Measurements from ENCODE around the gene LRP1-AS.

Gene LRP1-AS

GRCh38 chr12:57116580-57117281 is 30.7 kb downstream of the LRP1-AS start:
- no peak for DNase-seq

GRCh38 chr12:57112492-57113294 is 34.7 kb downstream of the LRP1-AS start:
- no peak for DNase-seq

GRCh38 chr12:57111031-57111734 is 36.2 kb downstream of the LRP1-AS start, which contains the start of gene STAT6:
Gene STAT6 (minus strand): TSS chr12:57111362. CDS start chr12:57108278, 3,084 bp downstream.
- DNase-seq = no peak

GRCh38 chr12:57110104-57111030 is 37.1 kb downstream of the LRP1-AS start:
- DNase-seq = no peak

- no peak for DNase-seq
Observed at GRCh38 chr12:57109207-57110103, 38.0 kb downstream of the LRP1-AS start.

GRCh38 chr12:57107456-57108155 is 39.8 kb downstream of the LRP1-AS start:
- no peak for DNase-seq

- no peak for DNase-seq
Observed at GRCh38 chr12:57106021-57106708, 41.3 kb downstream of the LRP1-AS start.

GRCh38 chr12:57105011-57105753 is 42.2 kb downstream of the LRP1-AS start:
- DNase-seq = no peak

- no peak for DNase-seq
Observed at GRCh38 chr12:57104292-57104910, 43.0 kb downstream of the LRP1-AS start.

- no peak for DNase-seq
Observed at GRCh38 chr12:57103856-57104255, 43.6 kb downstream of the LRP1-AS start.

GRCh38 chr12:57101892-57102695 is 45.3 kb downstream of the LRP1-AS start:
- no peak for DNase-seq

- DNase-seq = no peak
Observed at GRCh38 chr12:57099766-57100165, 47.7 kb downstream of the LRP1-AS start.

- DNase-seq = no peak
Observed at GRCh38 chr12:57099047-57099714, 48.2 kb downstream of the LRP1-AS start.

GRCh38 chr12:57098546-57098945 is 48.9 kb downstream of the LRP1-AS start:
- DNase-seq = no peak

GRCh38 chr12:57097554-57097835 is 49.9 kb downstream of the LRP1-AS start:
- DNase-seq = no peak

GRCh38 chr12:57096748-57097553 is 50.5 kb downstream of the LRP1-AS start:
- no peak for DNase-seq

Data from GOT3 (cell line).